GM19467 (cell line): ENCODE data around the gene PNPLA3.
"Not testable (repeated sequence)": the region's sequence is repeated elsewhere in the genome, so short reads cannot be mapped to it uniquely, and the experiment has no call there.

Source experiments
- ATAC-seq: cut with Tn5 transposase; IDR thresholded peaks from one replicate; pipeline ENCODE4 v1.9.1; 2021; ENCODE audit warnings: mild to moderate bottlenecking, moderate library complexity; ENCODE audit not compliant: unreplicated experiment

The PNPLA3 gene

DNA sequence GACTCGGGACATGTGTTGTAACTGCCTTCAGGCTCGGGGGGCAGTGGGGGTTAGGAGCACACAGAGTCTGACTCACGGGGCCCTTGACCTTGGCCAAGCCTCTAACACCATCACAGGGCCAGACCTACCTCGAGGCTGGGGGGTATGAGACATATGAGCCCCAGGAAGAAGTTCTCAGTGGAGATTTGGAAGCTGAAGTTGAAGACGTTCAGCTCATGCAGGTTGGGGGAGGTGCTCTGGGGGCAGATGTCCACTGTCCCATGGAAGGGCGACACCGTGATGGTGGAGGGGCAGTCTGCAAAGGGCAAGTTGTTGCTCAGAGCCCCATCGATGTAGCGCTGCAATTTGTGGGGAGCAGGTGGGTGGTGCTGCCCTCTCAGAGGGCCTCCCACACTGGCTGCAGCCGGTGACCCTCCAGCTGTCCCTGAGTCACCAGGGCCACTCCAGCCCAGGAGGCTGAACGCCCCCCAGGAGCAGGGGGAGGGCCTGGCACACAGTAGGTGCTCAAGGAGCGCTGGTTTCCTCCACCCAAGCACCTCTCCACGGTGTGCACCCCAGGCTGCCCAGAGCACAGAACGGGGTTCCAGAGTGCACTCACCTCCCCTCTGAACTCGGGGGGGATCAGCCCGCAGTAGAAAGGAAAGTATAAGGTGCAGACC, 34.3 kb upstream of the PNPLA3 start:
- no peak for ATAC-seq

DNA sequence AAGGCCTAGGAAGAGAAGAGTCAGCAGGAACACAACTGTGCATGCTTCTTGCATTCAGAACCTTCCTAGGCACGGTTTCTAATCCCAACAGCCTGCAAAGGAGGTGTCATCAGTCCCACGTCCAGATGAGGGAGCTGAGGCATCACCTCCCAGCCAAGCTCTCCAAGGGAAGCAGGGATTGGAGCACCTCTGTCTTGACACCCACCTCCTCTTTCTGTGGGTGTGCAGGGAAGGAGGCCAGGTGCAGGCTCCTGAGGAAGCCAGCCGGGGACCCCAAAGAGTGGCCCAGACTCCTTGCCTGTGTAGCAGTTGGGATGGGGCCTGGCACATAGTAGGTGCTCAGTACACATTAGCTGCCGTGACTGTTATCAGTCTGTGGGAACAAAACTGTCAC, 33.7 kb upstream of the PNPLA3 start:
- ATAC-seq, result no peak

DNA sequence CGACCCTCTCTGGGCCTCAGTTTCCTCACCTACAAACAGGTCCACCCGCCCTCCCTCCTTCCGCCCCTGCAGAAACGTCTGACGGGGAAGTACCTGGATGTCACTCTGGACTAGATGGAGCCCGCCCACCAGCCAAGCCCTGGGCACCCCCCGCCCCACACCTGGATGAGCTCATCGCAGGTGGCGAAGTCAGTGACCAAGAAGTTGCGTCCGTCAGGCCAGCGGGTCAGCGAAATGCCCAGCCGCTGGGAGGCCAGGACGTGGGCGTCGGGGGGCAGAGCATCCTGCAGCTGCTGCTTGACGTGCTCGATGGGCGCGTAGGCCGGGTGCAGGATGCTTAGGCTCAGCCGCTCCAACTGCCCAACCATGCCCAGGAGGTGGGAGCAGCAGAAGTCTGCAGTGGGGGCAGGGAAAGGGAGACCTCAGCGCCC, 32.7 kb upstream of the PNPLA3 start:
- ATAC-seq, result no peak

DNA sequence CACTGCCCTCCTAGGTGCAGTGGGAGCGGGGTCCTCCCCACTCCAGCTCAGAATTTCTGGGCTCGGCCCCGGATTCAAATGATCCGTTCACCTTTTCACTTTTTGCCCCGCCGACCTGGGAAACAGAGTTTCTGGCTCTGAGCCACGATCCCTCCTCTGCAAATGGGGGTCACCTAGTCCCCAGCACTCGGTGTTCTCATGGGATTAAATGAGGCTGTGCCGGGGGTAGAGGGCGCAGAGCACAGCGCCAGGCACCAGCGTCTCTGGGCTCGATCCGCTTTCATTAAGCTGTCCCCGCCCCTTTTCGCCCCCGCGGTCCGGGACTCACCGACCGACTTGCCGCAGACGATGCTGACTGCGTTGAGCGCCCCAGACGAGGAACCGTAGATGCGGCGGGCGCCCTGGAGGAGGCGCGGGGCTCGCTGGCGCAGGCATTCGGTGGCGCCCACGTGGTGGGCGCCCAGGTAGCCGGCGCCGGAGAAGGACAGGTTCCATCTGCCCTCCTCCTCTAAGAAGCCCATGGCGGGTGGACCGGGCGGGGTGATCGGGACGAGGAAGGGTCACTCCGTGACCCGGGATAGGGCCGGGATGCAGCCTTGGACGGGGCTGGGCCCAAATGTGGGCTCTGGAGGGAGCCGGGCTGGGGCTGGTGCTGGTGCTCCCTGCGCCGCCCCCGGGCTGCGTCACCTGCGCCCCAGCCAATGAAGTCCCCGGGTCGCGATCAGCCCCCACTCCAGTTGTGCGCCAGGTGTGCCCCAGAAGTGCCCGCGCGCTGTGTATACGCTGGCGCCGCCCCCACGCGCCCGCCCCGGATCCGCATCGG, 32.0 kb upstream of the PNPLA3 start, which contains the start of gene PNPLA5:
PNPLA5 (minus strand) TSS at position 654 of the 823 bp plus-strand sequence; CDS start at position 521, 133 bp downstream.
- no peak for ATAC-seq

DNA sequence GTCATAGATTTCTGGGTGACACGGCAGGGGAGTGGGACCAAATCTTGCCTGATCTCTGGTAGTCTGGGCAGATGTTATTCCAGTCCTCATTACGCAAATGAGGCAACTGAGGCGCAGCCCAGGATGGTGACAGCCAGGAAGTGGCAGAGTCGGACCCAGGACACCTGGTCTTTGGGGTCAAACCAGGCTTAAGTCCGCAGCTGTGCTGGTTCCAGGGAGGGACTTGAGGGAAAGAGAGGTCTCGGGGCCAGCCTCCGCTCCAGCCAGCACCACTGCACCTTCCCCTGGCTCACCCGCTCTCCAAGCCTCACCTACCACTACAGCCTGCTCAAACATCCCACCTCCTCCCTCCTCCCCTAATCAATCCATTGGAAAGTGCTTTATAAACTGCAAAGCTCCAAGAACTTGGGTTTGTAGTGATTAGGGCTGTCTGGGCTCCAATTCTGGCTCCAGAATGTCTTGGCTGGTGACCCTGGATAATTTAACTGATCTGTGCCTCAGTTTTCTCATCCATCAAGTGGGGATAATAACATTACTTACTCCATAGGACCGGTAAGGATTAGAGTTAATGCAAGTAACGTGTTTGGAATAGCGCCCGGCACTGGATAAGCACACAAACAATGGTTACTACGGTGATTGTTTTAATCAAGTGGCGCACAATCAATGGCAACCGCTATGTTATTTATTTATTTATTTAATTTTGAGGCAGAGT, 31.3 kb upstream of the PNPLA3 start:
- ATAC-seq, result no peak

DNA sequence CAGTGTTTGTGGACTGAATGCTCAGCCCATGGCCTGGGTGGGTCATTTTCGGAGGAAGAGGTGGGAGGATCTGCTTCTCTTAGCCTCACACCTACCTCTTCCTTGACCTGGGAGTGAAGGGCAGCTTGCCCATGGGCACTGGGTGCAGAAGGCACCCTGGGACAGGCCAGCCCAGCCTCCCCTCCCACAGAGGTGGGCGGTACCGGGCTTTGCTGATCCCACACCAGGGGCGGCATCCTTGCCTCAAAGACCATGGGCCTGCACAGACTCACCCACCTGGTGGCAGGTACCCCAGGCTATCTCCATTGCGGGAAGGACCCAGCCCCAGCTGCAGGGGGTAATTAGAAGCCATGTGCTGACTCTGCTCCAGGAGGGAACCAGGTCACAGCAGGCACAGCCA, 30.3 kb upstream of the PNPLA3 start:
- no peak for ATAC-seq

DNA sequence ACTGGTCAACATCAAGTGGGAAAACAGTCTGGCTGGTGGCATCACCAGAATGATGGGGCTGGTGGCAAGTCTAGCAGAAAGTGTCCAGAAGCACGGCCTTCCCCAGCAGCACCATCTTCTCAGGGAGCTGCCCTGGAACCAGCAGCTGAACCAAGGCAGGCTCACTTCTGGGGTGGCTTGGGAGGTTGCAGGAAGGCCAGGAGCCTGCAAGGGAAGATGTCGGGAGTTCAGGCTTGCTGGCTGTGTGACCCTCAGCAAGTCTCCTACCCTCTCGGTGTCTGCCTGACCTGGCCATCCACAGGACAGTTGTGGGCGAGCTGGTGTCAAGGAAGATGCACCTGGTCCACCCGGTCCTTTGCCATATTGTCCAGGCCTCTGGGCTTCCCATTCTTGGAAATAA, 29.5 kb upstream of the PNPLA3 start:
- ATAC-seq, result no peak

DNA sequence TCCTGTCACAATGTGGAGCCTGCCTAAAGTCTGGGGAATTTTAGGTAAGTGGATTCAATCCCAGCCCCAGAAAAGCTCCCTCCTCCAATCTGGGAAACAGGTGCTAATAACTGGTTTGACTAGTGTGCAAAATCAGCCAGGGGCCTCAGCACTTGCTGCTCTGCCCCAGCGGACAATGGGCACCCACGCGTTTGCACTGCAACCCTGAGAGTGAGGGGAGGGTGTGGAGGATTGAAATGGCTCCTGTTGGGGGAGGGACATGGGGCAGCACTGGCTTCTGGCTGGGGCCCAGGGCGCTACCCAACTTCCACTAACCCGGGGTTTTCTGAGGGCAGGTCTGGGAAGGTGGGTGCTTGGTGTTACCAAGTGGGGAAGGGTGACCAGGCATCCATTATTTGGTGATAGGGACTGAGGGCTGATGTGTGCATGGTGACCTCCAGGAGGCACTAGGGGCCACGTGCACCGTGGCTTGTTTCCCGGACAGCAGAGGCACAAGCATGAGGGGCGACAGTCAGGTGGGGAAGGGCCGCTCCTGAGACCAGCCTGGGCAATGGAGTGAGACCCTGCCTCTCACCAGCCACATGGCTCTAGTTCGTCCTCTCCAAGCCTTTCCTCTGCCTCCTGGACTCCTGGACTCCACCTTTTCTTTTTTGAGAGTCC, 27.5 kb upstream of the PNPLA3 start:
- no peak for ATAC-seq

DNA sequence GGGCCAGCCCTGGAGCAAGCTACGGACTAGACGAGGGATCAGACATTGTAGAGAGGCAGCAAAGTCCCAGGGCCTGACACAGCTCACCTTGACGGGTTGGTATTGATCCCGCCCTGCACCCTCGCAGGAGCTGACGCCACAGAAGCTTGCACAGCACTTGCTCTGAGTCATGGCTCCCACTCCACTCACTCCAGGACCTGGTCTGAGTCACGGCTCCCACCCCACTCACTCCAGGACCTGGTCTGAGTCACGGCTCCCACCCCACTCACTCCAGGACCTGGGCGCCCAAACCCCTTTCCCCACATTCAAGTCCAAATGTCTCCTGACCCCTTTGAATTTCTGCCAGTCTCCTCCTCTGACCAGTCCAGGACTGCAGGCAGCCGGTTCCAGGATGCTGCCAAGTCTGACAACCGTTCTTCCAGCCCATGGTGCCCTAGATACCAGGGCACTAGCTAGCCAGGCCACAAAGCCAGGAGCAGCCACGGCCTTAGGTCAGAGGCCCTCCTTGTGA, 25.8 kb upstream of the PNPLA3 start:
- no peak for ATAC-seq

DNA sequence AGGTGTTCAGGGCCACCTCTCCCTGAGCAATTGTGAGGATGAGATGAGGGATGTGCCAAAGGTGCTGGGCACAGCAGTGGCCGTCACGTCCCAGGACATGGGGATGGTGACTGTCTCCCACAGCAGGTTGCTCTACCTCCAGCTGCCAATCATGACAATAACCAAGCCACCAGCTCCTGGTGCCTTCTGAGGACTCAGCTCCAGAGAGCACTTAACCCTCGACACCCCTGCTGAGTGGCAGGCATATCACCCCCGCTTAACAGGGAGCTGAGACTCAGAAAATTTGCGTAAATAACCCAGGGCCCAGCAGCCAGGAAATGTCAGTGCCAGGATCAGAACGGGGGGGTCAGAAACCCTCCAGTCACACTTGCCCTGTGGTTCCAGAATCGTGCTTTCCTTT, 23.4 kb upstream of the PNPLA3 start:
- ATAC-seq, result no peak

DNA sequence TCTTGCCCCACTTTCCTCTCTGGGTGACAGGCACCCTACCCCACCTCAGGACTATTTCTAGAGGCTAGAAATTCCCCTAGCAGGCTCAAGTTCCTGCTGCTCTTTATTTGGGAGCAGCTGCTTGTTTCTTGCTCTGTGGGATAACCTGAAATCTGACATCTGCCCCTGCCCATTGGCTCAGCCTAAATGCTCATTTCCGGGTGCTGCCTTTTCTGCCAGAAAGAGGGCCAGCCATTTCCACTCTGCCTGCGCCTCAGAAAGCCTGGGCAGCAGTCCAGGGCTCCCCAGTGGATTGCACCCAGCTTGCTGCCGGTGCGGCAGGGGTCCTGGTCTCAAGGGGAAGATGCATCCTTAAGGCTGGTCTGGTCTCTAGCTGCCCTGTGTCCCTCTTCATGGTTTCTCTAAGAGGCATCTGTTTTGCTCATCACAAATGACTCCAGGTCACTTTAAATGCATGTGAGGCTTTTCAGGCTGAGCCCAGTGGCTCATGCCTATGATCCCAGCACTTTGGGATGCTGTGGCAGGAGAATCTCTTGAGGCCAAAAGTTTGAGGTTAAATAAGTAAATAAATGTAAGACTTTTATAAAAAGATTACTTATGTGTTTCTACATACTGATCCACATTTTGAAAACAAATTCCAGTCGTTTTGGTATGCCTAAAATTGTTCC, 21.5 kb upstream of the PNPLA3 start:
- ATAC-seq, result no peak

DNA sequence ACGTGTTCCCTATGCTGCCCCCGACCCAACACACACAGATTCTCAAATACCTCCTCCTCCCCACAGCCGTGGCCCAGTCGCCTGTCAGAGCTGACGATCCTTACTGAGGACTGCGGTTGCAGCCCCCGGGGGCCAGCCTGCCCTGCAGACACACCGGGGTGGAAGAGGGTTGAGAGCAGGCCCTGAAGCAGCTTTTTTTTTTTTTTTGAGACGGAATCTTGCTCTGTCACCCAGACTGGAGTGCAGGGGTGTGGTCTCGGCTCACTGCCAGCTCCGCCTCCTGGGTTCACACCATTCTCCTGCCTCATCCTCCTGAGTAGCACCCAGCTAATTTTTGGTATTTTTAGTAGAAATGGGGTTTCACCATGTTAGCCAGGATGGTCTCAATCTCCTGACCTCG, 20.6 kb upstream of the PNPLA3 start:
- ATAC-seq, result not testable (repeated sequence)

DNA sequence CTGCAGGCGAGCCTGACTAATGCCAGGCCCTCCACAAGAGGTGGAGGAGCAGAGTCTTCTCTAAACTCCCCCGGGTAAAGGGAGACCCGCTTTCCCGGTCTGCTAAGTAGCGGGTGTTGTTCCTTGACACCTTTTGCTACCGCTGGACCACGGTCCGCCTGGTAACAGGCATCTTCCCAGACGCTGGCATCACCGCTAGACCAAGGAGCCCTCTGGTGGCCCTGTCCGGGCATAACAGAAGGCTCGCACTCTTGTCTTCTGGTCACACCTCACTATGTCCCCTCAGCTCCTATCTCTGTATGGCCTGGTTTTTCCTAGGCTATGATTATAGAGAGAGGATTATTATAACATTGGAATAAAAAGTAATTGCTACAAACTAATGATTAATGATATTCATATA, 19.2 kb upstream of the PNPLA3 start:
- not testable (repeated sequence) for ATAC-seq

DNA sequence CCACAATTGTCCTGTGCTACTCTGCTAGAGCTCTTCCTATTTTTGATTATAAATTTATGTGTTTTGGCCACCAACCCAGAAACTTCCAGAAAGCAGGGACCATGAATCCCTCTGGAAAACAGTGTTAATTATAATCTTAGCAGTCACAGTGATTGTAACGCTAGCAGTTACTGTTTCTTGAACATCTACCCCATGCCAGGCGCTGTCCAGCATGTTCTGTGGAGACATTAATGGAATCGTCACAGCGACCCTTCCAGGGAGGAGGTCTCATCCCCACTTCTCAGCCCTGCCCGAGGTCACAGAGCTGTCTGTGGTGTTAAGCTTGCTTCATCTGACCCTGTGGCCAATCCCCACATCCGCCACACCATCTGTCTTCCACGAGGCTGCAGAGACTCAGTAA, 17.9 kb upstream of the PNPLA3 start:
- no peak for ATAC-seq

DNA sequence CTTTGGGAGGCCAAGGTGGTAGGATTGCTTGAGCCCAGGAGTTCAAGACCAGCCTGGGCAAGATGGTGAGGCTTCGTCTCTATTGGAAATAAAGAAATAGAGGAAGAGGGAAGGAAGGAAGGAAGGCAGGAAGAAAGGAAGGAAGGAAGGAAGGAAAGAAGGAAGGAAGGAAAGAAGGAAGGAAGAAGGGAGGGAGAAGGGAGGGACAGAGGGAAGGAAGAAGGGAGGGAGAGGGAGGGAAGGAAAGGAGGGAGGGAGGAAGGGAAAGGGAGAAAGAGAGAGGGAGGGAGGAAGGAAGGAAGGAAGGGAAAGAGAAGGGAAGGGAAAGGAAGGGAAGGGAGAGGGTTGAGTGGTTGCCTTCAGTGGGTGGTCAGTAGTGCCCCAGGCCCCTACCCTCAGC, 13.9 kb upstream of the PNPLA3 start:
- no peak for ATAC-seq

DNA sequence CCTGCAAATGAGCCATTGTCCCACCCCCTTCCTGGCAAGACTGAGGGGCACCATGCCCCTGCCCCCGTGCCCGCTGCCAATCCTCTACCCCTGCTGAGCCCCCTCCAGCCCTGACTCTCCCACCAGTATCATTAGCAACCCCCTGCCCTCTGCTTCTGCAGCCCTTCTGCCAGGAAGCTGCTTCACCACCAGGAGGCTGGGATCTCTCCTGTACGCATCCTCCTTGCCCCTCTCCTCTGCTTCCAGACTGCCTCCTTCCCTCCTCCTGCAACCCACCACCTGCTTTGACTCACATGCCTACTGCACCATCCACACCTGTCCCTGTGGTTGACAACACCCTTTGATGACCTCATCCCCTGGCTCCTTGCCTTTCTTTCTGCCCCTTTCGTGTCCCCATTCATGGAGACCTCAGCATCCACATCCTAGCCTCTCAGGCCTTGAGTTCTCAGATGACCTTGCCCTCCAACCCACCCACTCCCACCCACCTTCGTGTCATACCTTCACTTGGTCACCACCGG, 13.4 kb upstream of the PNPLA3 start:
- ATAC-seq, result no peak

DNA sequence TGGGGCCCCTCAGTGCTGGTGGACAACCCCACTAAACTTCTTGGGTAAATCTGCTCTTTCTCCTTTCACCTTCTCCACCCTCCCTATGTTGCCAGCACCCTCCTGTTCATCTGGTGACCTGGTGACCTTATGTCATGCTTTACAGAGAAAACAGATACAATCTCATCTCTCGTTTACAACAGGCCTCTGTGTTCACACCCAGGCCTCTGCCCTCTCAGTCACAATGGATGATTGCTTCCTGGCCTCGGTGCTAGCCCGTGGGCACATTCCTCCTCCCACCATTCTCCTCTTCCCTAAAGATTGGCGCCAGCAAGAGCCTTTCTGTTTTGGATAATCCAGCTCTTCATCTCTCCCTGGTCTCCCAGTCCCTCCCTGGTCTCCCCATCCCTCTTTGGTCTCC, 12.3 kb upstream of the PNPLA3 start:
- no peak for ATAC-seq

DNA sequence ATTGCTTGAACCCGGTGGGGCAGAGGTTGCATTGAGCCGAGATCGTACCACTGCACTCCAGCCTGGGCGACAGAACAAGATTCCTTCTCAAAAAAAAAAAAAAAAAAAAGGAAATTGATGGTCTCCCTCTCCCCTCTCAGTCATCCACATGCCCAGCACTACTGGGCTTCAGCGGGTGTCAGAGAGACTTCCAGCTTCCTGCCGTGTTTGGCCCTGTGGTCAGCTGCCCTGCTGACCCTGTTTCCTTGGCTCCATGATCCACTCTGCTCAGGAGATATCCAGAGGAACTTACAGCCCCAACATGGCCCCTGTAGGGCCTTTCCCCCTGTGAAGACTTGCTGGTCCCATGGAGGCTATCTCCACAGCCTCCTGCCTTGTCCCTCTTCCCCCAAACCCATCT, 6.1 kb upstream of the PNPLA3 start:
- no peak for ATAC-seq

DNA sequence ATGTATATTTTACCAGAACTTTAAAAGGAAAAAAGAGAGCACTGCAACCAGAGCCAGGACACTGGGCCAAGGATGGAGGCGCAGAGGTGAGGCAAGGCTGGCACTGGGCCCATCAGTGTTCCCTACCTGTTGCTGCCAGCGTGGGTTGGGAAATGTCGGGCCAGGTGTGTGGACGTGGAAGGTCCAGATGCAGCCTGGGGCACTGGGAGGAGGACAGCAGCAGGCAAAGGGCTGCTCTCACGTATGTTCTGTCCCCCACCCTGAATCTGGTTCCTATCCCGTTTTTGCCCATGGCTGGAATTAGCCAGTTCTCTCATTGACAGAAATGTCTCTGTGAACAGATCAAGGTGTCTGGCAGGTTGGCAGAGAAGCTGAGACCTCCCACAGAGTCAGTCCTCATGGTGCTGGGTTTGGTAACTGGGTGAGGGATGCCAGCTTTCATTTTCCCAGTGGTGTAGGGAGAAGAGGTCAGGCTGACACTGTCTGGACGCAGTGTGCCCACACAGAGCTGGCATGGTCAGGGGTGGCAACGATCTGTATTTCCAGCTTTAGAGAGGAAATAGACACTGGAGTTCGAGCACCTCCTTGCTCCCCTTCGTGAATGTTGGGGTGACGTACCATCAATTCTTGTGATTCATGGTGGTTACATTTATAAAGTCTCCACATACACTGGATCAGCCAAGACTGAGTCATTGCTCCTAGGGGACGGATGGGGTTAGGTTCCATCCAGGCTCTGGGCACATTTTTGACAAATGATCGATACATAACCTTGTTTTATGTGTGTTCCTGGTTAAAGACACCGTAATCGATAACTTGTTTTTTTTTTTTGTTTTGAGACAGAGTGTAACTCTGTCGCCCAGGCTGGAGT, 4.3 kb upstream of the PNPLA3 start:
- ATAC-seq, result no peak
